GM12875 (cell line): ENCODE results near the gene ZDHHC13.

Source experiments
- H3K4me3 ChIP-seq: one replicate; pipeline ENCODE4 v1.5.1; 2011; ENCODE audit warnings: low read depth, low read length, control low read depth
- CTCF ChIP-seq: IDR thresholded peaks from 2 replicates; pipeline ENCODE4 v1.5.1; 2011; ENCODE audit warnings: low read depth, mild to moderate bottlenecking, control low read depth, inconsistent platforms, low read length, moderate library complexity, borderline replicate concordance; ENCODE audit not compliant: insufficient read depth

ZDHHC13 gene

DNA sequence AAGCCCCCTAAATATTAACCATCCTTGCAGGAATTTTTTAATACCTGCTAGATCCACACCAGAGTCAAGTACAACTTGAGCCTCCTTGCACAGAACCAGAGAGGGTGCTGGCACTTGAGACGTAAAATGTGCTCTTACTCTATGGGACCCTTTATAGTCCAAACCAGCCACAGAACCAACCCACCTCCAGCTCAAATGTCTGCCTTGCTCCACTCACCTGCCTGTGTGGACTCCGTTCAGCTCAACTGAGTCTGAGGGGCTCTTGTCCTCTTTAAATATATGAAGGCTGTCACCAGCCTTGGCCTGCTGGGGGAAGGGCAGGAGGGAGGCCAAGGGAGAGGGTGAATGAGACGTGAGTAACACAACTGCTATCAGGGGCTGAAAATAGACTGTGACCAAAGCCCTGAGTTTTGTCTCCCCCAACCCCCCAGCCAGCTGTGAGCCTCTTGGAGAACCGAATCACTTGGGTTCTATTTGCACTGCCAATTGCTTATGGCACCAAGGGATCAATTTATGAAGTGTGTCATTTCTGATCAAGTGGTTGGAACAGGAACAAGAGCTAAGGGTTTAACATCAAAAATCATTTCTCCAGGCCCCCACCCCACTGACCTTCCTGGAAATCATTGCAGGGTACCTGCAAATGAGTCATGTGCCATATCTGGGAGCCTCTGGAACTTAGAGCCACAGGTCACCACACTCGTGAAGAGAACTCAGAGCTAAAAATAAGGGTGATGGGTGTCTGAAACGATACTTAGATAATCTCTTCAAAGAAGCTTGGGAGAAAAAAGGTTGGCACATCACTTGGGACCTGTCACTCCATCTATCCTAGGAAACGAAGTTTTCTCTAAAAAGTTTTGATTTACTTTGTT, 85.0 kb downstream of the ZDHHC13 start, which contains the start of gene CSRP3:
CSRP3 (minus strand) TSS at position 247 of the 869 bp plus-strand sequence. CDS start 9,535 bp downstream, outside the sequence.
- no peak for TF ChIP-seq CTCF
- no peak within 1 kb of the TSS for H3K4me3 ChIP-seq

GRCh38 chr11:19204836-19205235, 87.9 kb downstream of the ZDHHC13 start:
- TF ChIP-seq CTCF = no peak
- H3K4me3 ChIP-seq = no peak overlapping the region

GRCh38 chr11:19208181-19208580, 91.2 kb downstream of the ZDHHC13 start:
- TF ChIP-seq CTCF = no peak
- H3K4me3 ChIP-seq = no peak overlapping the region

- no peak for TF ChIP-seq CTCF
- H3K4me3 ChIP-seq = no peak overlapping the region
Observed at GRCh38 chr11:19208959-19209546, 92.1 kb downstream of the ZDHHC13 start.

GRCh38 chr11:19209617-19210370, 92.8 kb downstream of the ZDHHC13 start:
- no peak overlapping the region for H3K4me3 ChIP-seq
- TF ChIP-seq CTCF = no peak

GRCh38 chr11:19216021-19216420, 99.1 kb downstream of the ZDHHC13 start:
- no peak for TF ChIP-seq CTCF
- H3K4me3 ChIP-seq = no peak overlapping the region
